CD4-positive, alpha-beta T cell treated with Interleukin-10 for 1 hour (primary cell): Measurements from ENCODE around the gene MIEF2.
A peak's percentile ranks its signal among the peaks of the same experiment; 100 is the strongest.

ENCODE experiments used
- DNase-seq: peaks from one replicate; pipeline ENCODE4 v3.0.0-alpha.2; 2020

MIEF2 gene

DNA sequence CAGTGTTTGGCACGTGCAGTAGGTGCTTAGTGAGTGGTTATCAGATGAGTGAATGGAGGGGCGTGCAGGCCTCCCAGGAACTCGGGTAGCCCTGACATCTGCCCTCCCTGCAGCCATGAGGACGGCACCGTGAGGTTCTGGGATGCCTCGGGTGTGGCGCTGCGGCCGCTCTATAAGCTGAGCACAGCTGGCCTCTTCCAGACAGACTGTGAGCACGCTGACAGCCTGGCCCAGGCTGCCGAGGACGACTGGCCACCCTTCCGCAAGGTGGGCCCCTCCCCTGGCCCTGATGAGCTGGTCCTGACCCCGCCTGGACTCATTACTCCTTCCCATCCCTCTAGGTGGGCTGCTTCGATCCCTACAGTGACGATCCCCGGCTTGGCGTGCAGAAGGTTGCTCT, 24.0 kb upstream of the MIEF2 start:
- DNase-seq = no peak

DNA sequence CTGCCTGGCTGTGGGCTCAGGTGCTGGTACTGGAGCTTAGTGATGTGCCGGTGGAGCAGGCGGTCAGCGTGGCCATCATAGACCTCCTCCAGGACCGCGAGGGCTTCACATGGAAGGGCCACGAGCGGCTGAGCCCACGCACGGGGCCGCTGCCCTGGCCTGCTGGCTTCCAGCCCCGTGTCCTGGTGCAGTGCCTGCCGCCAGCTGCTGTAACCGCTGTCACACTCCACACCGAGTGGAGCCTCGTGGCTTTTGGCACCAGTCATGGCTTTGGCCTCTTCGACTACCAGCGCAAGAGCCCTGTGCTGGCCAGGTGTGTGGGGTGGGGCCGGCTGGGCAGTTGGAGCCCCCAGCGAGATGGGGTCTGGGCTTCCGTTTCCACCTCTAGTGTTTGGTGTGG, 23.0 kb upstream of the MIEF2 start:
- no peak for DNase-seq

GRCh38 chr17:18238299-18238698, 22.2 kb upstream of the MIEF2 start:
- DNase-seq = no peak

- no peak for DNase-seq
These were observed 20.0 kb upstream of the MIEF2 start for GRCh38 chr17:18240449-18240848.

- DNase-seq = no peak
These were observed 19.1 kb upstream of the MIEF2 start for GRCh38 chr17:18241229-18241871.

DNA sequence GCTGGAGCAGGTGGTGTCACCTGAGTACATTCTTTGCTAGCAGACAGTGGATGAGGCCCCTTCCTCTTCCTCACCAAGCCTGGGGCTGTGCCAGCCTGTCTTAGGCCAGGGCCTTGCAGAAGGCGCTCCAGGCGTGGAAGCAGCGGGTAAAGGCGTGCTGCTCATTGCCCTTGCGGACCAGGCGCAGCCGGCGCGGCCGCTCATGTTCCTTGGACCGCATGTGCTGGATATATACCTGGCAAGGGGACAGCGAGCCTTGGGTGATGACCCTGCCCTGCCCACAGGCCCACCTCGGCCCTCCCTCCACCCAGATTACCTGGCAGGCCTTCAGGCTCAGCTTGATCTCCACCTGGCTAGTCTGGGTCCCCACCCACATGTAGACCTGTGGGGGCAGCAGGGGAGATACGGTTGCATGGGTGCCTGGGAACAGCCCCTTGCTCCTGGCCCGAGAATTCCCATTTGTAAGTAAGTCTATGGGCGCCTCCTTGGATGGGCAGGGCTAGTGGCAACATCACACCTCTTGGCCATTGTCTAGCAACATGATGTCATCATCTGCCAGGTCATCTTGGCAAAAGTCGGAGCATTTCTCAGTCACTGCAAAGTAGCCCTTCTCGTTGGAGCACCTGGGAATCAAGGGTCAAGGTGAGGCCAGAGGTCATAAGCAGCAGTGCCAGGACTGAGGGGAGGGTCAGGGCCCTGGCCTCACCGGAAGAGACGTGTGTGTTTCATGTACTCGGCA, 15.3 kb upstream of the MIEF2 start:
- no peak for DNase-seq

DNA sequence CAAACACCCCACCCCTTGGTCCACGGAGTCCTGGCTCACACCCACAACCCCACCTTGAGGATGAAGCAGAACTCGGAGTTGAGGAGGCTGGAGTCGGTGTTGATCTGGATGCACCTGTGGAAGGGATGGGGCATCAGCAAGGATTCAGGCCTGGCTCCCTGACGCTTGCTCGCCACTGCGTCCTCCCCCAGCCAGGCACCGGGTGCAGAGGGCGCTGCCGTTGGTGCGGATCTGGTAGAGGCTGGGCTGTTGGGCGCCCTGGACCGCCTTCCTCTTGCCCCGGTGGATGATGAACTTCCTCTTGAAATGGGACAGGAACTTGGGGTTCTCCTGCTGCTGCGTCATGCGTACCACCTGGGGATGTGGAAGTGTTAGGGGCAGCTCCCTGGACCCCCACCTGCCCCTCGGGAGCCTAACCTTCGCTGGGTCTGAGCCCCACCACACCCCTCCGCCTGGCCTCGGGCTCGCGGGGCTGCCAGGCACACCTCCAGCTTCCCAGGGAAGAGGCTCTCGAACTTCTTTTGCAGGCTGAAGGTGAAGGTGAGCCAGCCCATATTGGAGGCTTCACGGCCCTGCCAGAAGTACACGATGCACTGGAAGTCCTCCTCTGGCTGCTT, 14.2 kb upstream of the MIEF2 start:
- no peak for DNase-seq

- DNase-seq = peak; percentile 25
These were observed 13.4 kb upstream of the MIEF2 start for GRCh38 chr17:18246880-18247612.

DNA sequence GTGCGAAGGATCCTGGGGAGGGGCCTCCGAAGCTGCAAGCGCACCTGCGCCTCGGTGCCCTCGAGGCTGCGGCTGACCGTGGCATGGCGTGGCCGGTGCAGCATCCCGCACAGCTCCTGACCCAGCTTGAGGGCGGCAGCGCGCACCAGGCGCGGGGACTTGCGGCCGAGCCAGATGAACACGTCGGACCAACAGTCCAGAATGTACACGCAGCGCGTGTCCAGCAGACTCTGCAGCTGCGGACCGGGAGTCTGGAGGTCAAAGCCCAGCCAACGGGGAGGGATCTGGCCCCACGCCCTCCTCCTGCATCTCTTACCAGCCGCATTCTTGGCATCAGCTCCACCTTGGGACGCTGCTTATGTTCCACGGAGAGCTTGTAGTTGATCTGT, 12.9 kb upstream of the MIEF2 start:
- no peak for DNase-seq

DNA sequence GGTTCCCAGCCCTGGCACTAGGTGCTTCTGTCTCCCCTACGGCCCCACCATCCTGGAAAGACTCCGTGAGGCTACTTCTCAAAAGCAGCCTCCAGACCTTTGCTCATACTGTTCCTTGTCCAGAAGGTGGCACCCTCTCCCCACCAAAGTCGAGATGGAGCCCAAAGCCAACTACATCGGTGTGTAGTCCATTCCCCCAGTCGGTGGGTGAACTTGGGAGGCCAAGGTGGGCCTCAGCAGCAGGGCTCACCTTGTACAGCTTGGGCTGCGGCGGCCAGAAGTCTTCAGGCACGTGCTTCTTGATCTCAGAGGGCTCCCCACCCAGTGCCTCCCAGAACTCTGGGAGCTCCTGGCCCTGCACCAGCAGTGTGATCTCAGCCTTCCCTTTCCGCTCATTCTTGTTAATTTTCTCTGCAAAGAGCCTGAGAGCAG, 12.1 kb upstream of the MIEF2 start:
- peak; percentile 76 for DNase-seq

- no peak for DNase-seq
These were observed 11.7 kb upstream of the MIEF2 start for GRCh38 chr17:18248811-18249210.

DNA sequence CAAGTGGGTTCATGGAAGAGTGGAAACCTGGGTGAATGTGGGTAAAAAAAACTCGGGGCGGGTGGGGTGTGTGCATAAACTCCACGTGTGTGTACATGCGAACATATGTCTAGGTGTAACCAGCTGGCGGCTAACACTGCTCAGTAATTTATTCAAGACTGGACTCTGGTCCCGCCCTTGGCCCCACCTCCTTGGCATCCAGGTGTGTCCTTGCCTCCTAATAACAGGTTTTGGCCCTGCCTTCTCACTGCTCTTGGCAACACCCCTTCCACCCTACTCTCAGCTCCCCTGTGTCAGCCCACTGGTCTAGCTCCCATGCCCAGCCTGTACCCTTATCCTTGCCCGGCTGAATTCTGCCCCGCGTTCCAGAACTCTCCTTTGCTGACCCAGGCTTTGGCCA, 10.2 kb upstream of the MIEF2 start:
- DNase-seq = no peak

- no peak for DNase-seq
These were observed 9.8 kb upstream of the MIEF2 start for GRCh38 chr17:18250708-18251107.

- DNase-seq = no peak
These were observed 9.3 kb upstream of the MIEF2 start for GRCh38 chr17:18251204-18251603.

- DNase-seq = no peak
These were observed 8.3 kb upstream of the MIEF2 start for GRCh38 chr17:18252160-18252559.

DNA sequence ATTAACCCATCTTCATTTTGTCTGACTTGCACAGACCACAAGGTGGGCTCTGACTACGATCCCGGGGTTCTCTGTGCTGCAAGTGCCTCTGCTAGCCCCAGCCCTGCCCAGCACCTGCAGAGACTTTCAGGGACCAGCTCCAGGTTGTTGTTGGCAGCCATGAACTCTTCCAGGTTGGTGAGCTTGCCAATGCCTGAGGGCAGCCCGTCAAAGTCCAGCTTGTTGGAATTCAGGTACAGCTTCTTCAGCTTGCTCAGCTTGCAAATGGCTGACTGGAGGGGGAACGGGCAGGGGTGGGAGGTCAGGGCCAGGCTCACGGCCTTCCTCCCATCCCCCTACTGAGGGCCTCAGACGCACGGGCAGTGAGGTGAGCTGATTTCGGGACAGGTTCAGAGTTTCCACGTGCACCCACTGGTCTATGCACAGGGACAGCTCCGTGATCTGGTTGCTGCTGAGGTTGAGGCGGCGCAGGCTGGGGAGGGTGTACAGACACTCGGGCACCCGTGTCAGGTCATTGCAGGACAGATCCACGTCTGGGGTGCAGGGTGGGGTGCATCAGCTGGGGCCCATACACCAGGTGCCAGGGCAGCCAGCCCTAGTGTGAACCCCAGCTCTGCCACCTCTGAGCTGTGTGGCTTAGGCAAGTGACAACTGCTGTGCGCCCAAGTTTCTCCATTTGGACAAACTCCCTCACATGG, 7.1 kb upstream of the MIEF2 start:
- DNase-seq = no peak

GRCh38 chr17:18253947-18254821, 6.3 kb upstream of the MIEF2 start:
- no peak for DNase-seq

GRCh38 chr17:18254888-18255649, 5.4 kb upstream of the MIEF2 start:
- no peak for DNase-seq

- no peak for DNase-seq
These were observed 4.1 kb upstream of the MIEF2 start for GRCh38 chr17:18256351-18256750.

DNA sequence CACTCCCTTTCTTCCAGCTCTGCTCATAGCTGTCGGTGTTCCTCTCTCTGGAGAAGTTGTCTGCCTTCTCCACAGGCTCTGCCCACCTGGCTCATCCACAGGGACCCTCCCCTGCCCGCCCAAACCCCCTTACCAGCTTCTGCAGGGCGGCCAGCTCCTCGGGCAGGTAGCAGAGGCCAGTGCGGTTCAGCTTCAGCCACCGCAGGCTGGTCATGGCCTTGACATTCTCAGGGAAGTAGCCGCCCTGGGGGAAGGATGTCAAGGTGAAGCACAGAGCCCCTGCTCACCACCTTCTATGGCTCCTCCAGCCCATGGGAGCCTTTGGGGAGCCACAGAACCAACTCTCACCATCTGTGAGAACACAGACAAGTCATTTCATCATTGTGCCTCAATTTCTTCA, 3.7 kb upstream of the MIEF2 start:
- no peak for DNase-seq
